Activated naive CD4-positive, alpha-beta T cell treated with anti-CD3 and anti-CD28 coated beads, Interleukin-2, amount 50 U/mL, for 72 hours (primary cell): ENCODE results near the gene CSAD. TPM values are rescaled to one million over a fixed set of nuclear protein-coding genes. Genes with fewer than 3 reads are reported as not detected.
A peak's percentile ranks its signal among the peaks of the same experiment; 100 is the strongest.

Experiments
- ATAC-seq, 2 donors: fragments of 150-1000 bp; cut with Tn5 transposase; 2 replicates each; pipeline ENCODE4 v1.10.0; 2021; ENCODE audit warnings: mild to moderate bottlenecking in 2 of 2, moderate library complexity in 2 of 2
- DNase-seq, 2 donors: peaks; one replicate each; pipeline ENCODE4 v3.0.0; 2021 to 2022; ENCODE audit warnings: low spot score in 2 of 2
- H3K27ac Mint-ChIP-seq, 2 donors: one replicate each; pipeline ENCODE4 v1.8.0; 2022; ENCODE audit warnings: mild to moderate bottlenecking in 2 of 2, mixed read lengths in 2 of 2
- H3K36me3 Mint-ChIP-seq, 2 donors: one replicate each; pipeline ENCODE4 v1.8.0; 2022; ENCODE audit warnings: mixed read lengths in 2 of 2
- H3K9me3 Mint-ChIP-seq, 2 donors: one replicate each; pipeline ENCODE4 v1.8.0; 2022; ENCODE audit warnings: mixed read lengths in 2 of 2
- total RNA-seq, 2 donors: library from RNA; stranded (reverse); gene quantifications; one replicate each; pipeline ENCODE4 v1.2.3, GENCODE V29; 2022

The CSAD gene
- total RNA-seq, 2 donors from 2014 or later: 24.4 to 55.8 TPM

GRCh38 chr12:53220694-53221202 is 40.0 kb upstream of the CSAD start:
- peak; percentile 83 to 84 for DNase-seq
- Mint-ChIP-seq H3K36me3 (peaks cover 6 to 8% of the 10 kb centered on the region in 2 donors), H3K27ac (peak overlapping the region; percentile 81 to 98), H3K9me3 (no peaks in the 10 kb centered on the region)
- ATAC-seq: peak; percentile 54 to 77

- H3K9me3 Mint-ChIP-seq: no peaks in the 10 kb centered on the region
- DNase-seq (peak in 1 of 2 donors; percentile 79), ATAC-seq (peak; percentile 15 to 65)
- peak overlapping the region; percentile 85 to 91 for H3K27ac Mint-ChIP-seq
- peaks cover 6 to 8% of the 10 kb centered on the region in 2 donors for H3K36me3 Mint-ChIP-seq
Measured at GRCh38 chr12:53219956-53220693, 39.4 kb upstream of the CSAD start.

DNA sequence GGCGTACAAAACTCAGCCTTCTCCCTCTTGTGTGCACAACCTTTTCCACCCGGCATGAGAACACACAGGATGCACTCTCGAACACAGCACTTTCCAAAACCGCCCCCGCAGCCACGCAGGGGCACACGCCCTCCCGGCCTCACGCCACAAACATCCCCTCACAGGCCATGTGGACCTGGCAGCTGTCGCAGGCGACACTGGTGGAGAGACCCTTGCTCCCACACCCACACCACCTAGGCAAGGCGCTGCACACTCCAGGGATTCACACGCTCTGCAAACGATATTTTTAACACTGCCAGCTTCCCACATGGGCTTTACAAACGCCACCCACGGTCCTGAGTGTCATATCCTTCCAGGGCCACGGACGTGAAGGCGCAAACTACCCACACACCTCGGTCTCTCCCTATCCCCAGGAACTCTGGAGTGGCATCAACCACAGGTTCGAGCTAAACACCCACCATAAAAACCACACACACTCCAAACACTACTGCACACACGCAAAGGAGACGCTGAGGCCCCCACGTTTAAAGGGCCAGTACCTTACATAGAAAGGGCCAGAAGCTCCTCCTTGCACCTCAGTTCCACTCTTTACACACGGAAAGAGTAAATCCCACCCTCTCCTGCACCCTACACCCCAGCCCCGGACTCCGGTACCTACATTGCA is 38.7 kb upstream of the CSAD start:
- peak; percentile 55 to 77 for DNase-seq
- Mint-ChIP-seq H3K9me3 (no peaks in the 10 kb centered on the region), H3K27ac (peak overlapping the region; percentile 85 to 91), H3K36me3 (peaks cover 6 to 8% of the 10 kb centered on the region in 2 donors)
- peak; percentile 22 to 27 for ATAC-seq

DNA sequence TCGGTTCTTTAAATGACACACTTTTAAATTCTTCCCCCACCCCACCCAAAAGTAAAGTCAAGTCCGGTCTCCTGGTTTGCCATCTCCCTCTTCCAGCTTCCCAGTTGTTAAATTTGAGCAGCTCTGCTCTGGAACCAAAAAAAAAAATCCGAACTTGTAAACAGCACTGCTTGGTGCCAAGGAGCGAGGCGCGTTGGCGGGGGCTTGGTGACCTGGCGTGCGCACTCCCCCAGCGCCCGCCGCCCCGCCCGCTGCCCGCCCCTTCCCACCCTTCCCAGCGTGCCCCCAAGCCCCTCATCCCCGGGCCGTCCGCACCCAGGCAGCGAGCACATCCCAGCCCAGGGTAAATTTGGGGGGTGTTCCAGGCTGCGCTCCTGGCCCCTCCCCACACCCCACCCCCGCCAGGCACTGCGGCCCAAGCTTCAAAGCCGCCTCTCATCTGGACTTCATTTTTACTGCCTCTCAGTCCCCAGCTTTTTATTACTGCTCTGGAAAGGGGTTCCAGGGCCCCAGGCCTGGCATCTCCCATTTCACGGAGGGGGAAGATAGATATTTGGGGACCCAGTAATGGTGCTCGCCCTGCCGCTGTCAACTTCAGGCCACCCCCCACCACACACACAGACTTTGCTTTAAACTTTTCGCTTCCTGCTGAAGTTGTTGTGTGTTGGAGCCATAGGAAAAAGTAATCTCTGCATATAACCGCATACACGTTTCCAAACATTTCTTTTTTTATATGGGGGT is 38.0 kb upstream of the CSAD start:
- Mint-ChIP-seq H3K27ac (peak overlapping the region; percentile 85 to 91), H3K9me3 (no peaks in the 10 kb centered on the region), H3K36me3 (peaks cover 8% of the 10 kb centered on the region in 2 donors)
- ATAC-seq (no peak), DNase-seq (no peak)

GRCh38 chr12:53217931-53218307 is 37.2 kb upstream of the CSAD start:
- H3K9me3 Mint-ChIP-seq: no peaks in the 10 kb centered on the region
- peak overlapping the region; percentile 52 to 85 for H3K27ac Mint-ChIP-seq
- no peak for ATAC-seq
- no peak for DNase-seq
- peaks cover 8 to 12% of the 10 kb centered on the region in 2 donors for H3K36me3 Mint-ChIP-seq

GRCh38 chr12:53217051-53217930 is 36.6 kb upstream of the CSAD start:
- no peaks in the 10 kb centered on the region for H3K9me3 Mint-ChIP-seq
- H3K27ac Mint-ChIP-seq: peak overlapping the region in 1 of 2 donors; percentile 85
- DNase-seq (peak in 1 of 2 donors; percentile 84), ATAC-seq (peak in 1 of 2 donors; percentile 39)
- H3K36me3 Mint-ChIP-seq: peaks cover 8 to 12% of the 10 kb centered on the region in 2 donors

- no peak for ATAC-seq
- no peak for DNase-seq
- peaks cover 8 to 18% of the 10 kb centered on the region in 2 donors for H3K36me3 Mint-ChIP-seq
- H3K27ac Mint-ChIP-seq: no peak overlapping the region
- H3K9me3 Mint-ChIP-seq: no peaks in the 10 kb centered on the region
Measured at GRCh38 chr12:53215497-53215896, 34.8 kb upstream of the CSAD start.

DNA sequence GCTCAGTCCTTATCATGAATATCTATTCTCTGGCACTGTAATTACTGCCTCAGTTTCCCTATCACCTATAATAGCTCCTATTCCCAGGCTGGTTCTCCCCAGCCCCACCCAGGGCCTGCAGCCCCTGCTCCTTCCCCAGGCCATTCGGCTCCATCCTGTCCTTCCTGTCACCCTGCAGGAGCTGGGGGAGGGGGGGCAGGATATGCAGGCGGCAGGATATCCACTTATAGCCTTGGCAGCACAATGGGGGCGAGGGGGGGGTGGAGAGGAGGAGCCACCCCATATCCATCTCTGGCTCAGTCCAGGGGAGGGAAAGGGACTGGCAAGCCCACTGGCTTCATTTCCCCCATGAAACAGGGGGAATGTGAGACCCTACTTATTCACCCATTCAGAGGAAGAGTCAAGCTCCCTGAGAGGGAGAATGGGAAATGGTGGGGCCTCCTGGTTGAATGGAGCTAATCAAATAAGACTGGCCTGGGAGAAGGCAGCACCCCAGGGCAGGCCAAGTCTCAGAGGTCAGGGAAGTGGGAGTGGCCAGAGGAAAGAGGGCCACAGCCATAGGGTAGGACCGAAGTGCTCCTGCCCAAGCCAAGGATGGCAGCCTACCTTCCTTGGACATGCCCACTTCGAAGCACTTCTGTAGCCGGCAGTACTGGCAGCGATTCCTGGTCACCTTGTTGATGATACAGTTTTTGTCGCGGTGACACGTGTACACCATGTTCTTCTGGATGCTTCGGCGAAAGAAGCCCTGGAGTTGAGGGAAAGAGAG is 34.1 kb upstream of the CSAD start:
- peaks cover 8 to 18% of the 10 kb centered on the region in 2 donors for H3K36me3 Mint-ChIP-seq
- no peaks in the 10 kb centered on the region for H3K9me3 Mint-ChIP-seq
- no peak for DNase-seq
- no peak for ATAC-seq
- peak overlapping the region in 1 of 2 donors; percentile 5 for H3K27ac Mint-ChIP-seq

- ATAC-seq (no peak), DNase-seq (no peak)
- Mint-ChIP-seq H3K27ac (no peak overlapping the region), H3K9me3 (no peaks in the 10 kb centered on the region), H3K36me3 (peaks cover 4 to 15% of the 10 kb centered on the region in 2 donors)
Measured at GRCh38 chr12:53214221-53214620, 33.5 kb upstream of the CSAD start.

- peak; percentile 83 to 92 for DNase-seq
- no peak overlapping the region for H3K27ac Mint-ChIP-seq
Measured at GRCh38 chr12:53213348-53213747, 32.6 kb upstream of the CSAD start.

GRCh38 chr12:53212931-53213330 is 32.2 kb upstream of the CSAD start:
- Mint-ChIP-seq H3K27ac (no peak overlapping the region), H3K36me3 (peaks cover 0 to 12% of the 10 kb centered on the region in 2 donors), H3K9me3 (no peaks in the 10 kb centered on the region)
- ATAC-seq: no peak
- no peak for DNase-seq

More at GRCh38 chr12:53213348-53213747, 32.6 kb upstream of the CSAD start:
- peak; percentile 51 to 80 for ATAC-seq
- peaks cover 0 to 12% of the 10 kb centered on the region in 2 donors for H3K36me3 Mint-ChIP-seq
- no peaks in the 10 kb centered on the region for H3K9me3 Mint-ChIP-seq

- Mint-ChIP-seq H3K9me3 (no peaks in the 10 kb centered on the region), H3K27ac (peak overlapping the region in 1 of 2 donors; percentile 45), H3K36me3 (peaks cover 0 to 12% of the 10 kb centered on the region in 2 donors)
- ATAC-seq (no peak), DNase-seq (no peak)
Measured at GRCh38 chr12:53211476-53212381, 31.0 kb upstream of the CSAD start.

DNA sequence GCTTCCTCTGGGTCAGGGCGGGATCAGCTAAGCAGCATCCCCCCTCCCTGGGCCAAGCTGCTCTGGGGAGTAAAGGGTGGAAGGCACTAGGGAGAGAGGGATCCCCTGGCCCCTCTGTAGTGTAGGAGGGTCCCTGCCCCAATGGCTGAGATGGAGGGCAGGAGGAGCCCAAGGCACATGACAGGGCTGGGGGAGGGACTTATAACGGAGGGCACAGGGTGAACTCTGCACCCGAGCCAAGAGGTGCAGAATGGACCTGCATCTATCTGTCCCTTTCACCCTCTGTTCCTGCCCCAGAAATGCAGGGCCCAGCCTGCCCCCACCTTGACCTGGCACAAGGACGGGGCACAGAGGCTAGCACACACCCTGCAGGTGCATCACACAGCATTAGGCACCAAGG is 30.1 kb upstream of the CSAD start:
- Mint-ChIP-seq H3K9me3 (no peaks in the 10 kb centered on the region), H3K36me3 (peaks cover 0 to 12% of the 10 kb centered on the region in 2 donors), H3K27ac (no peak overlapping the region)
- DNase-seq (no peak), ATAC-seq (no peak)

- ATAC-seq (peak; percentile 19 to 33), DNase-seq (no peak)
- Mint-ChIP-seq H3K36me3 (peaks cover 0 to 12% of the 10 kb centered on the region in 2 donors), H3K27ac (peak overlapping the region; percentile 26 to 58), H3K9me3 (no peaks in the 10 kb centered on the region)
Measured at GRCh38 chr12:53208877-53209463, 28.2 kb upstream of the CSAD start.
